Subcutaneous adipose tissue (tissue), 4 donors: ENCODE measurements around the gene FOLR2. TPM values are rescaled to one million over a fixed set of nuclear protein-coding genes. Genes with fewer than 3 reads are reported as not detected.

Source experiments
- total RNA-seq, 4 donors: library from RNA; depleted of rRNA; stranded (reverse); fragments of >200 nt; gene quantifications; one replicate each; pipeline ENCODE4 v1.1.0, GENCODE V29; 2016
- TF ChIP-seq, protein P1 (sequence below): fragments of 450-650 bp; IDR thresholded peaks from one replicate; pipeline ENCODE4 v1.5.1; 2016; ENCODE audit warnings: low read depth, mild to moderate bottlenecking, control low read depth, antibody characterized with exemption, moderate library complexity

FOLR2 gene
- total RNA-seq, 4 donors from 2014 or later: 75.9 to 140 (median 136) TPM

DNA sequence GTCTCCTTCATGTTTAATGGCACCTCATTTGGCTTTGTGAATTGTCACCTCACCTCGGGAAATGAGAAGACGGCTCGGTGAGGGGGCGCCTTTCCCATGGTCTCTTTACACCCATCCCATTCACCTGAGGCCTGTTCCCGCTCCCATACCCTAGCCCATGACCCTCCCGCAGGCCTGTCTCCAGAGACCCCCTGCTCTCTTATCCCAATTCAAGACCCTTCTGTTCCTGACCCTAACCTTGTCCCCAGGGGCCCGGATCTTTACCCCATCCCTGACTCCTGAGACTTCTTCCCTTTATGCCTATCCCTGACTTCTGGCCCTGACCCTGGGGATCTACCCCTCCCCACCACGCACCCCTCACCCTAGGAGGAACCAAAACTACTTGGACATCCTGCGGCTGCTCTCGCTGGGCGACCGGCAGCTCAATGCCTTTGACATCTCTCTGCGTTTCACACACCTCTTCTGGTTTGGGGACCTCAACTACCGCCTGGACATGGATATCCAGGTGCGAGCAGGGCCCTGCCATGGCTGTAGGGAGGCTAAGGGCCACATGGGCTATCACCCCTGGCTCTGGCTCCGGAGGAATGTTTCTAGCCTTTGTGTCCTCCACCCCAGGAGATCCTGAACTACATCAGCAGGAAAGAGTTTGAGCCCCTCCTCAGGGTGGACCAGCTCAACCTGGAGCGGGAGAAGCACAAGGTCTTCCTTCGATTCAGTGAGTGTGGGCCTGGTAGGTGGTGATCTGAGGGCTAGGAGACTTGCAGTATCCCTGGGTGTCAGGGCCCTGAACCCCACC, 15.9 kb downstream of the FOLR2 start:
- TF ChIP-seq, protein P1, sequence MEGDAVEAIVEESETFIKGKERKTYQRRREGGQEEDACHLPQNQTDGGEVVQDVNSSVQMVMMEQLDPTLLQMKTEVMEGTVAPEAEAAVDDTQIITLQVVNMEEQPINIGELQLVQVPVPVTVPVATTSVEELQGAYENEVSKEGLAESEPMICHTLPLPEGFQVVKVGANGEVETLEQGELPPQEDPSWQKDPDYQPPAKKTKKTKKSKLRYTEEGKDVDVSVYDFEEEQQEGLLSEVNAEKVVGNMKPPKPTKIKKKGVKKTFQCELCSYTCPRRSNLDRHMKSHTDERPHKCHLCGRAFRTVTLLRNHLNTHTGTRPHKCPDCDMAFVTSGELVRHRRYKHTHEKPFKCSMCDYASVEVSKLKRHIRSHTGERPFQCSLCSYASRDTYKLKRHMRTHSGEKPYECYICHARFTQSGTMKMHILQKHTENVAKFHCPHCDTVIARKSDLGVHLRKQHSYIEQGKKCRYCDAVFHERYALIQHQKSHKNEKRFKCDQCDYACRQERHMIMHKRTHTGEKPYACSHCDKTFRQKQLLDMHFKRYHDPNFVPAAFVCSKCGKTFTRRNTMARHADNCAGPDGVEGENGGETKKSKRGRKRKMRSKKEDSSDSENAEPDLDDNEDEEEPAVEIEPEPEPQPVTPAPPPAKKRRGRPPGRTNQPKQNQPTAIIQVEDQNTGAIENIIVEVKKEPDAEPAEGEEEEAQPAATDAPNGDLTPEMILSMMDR: no peak

DNA sequence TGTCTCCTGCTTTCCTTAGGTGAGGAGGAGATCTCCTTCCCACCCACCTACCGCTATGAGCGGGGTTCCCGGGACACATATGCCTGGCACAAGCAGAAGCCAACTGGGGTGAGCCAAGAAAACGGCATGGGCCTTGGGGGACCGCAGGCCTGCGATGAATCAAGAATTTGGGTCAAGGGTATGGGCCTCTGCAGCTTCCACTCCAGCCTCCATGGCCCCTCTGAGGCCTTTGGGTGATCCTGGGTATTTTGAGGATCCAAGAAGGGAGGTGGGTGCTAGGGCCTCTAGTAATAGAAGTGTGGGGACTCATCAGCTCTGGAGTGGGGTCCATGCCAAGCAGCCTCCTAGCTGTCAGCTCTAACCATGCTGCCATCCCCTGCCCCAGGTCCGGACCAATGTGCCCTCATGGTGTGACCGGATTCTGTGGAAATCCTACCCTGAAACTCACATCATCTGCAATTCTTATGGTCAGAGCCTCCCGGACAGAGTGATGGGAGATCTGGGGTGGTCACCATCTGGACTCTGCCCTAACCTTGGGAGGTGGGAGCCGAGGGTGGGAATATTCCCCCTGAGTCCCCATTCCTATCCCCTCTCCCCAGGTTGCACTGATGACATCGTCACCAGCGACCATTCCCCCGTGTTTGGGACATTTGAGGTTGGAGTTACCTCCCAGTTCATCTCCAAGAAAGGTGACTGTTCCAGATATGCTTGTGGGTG, 16.6 kb downstream of the FOLR2 start:
- TF ChIP-seq, protein P1: no peak

DNA sequence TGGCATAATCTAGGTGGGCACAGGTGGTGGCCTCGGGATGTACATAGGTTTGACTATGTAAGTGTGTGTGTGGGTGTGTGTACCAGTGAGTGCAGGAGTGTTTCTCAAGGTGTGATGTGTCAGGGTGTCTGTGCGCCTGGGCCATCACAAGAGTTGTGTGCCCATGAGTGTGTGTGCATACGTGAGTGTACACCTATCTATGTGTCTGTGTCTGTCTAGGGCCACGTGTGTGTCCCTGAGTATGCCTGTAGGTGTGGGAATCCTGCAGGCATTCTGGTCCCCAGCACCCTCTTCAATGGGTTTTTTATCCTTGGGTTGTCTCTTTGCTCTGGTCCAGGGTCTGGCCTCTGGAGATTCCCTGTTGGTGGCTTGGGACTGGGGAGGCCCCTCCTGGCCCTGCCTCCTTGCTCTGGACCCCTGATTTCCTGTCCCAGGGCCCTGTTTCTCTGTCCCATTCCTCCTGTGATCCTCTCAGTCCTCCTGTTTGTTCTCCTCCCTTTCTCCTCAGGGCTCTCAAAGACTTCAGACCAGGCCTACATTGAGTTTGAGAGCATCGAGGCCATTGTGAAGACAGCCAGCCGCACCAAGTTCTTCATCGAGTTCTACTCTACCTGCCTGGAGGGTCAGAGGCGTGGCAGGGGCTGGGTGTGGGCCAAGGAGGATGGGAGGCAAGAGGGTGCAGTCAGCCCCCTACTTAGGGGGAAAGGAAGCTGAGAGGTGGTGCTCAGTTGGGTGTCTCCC, 17.3 kb downstream of the FOLR2 start:
- TF ChIP-seq, protein P1: no peak

DNA sequence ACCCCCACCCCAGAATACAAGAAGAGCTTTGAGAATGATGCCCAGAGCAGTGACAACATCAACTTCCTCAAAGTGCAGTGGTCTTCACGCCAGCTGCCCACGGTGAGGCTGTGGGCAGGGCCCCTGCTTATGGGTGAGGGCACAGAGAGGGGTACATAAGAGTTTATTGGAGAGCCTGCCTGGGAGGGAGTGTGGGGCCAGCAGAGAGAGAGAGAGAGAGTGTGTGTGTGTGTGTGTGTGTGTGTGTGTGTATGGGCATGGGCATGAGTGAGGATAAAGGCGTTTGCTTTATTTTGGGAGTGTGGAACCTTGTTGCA, 17.9 kb downstream of the FOLR2 start:
- TF ChIP-seq, protein P1: no peak

DNA sequence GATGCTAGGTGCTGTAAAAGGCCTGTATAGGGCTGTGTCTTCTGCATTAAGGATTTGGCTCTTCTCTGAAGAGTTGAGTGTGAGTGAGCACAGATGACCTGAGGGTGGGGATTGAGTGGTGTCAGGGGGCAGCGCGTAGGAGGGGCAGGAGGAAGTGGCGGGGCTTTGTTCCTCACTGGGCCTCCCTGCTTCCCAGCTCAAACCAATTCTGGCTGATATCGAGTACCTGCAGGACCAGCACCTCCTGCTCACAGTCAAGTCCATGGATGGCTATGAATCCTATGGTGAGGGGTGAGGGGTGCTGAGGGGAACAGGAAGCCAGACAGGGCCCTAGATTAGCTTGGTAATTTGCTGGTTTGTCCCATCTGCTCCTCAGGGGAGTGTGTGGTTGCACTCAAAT, 18.3 kb downstream of the FOLR2 start:
- TF ChIP-seq, protein P1: no peak

DNA sequence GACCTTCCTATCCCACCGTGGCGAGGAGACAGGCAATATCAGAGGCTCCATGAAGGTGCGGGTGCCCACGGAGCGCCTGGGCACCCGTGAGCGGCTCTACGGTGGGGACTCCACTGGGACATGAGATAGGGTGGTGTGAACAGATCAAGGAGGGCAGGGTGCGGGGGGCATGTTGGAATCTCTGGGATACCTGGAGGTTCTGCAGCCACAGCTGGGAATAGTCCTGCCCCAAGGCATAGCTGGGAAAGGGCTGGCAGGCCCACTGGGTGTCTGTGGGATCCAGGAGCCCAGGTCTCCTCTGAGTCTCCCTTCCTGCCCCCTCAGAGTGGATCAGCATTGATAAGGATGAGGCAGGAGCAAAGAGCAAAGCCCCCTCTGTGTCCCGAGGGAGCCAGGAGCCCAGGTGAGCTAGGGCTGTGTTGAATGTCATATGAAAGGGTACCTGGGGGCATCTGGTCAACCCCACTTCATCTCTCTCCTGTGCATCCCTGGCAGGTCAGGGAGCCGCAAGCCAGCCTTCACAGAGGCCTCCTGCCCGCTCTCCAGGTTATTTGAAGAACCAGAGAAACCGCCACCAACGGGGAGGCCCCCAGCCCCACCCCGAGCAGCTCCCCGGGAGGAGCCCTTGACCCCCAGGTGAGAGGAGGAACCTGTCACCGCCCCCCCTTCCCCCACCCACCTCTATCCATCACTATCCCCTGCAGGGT, 18.9 kb downstream of the FOLR2 start:
- TF ChIP-seq, protein P1: no peak
